Astrocyte of the cerebellum (primary cell): ENCODE measurements around the gene RRM2.

Experiments used
- DNase-seq: peaks from one replicate; pipeline ENCODE4 v3.0.0-alpha.2; 2011; ENCODE audit warnings: low read depth
- H3K4me3 ChIP-seq: 2 replicates; pipeline ENCODE4 v1.5.1; 2011; ENCODE audit warnings: mild to moderate bottlenecking, low read depth, low read length, moderate library complexity
- in situ Hi-C: cut with HindIII; loops from 2 replicates; pipeline ENCODE4 v1.10.0; 2017; ENCODE audit warnings: low sequenced_read_pairs
- TF ChIP-seq, protein P1 (sequence below): IDR thresholded peaks from 2 replicates; pipeline ENCODE4 v1.5.1; 2012; ENCODE audit warnings: low read length, low read depth, moderate library complexity, mild to moderate bottlenecking; ENCODE audit errors: missing control alignments

The RRM2 gene

DNA sequence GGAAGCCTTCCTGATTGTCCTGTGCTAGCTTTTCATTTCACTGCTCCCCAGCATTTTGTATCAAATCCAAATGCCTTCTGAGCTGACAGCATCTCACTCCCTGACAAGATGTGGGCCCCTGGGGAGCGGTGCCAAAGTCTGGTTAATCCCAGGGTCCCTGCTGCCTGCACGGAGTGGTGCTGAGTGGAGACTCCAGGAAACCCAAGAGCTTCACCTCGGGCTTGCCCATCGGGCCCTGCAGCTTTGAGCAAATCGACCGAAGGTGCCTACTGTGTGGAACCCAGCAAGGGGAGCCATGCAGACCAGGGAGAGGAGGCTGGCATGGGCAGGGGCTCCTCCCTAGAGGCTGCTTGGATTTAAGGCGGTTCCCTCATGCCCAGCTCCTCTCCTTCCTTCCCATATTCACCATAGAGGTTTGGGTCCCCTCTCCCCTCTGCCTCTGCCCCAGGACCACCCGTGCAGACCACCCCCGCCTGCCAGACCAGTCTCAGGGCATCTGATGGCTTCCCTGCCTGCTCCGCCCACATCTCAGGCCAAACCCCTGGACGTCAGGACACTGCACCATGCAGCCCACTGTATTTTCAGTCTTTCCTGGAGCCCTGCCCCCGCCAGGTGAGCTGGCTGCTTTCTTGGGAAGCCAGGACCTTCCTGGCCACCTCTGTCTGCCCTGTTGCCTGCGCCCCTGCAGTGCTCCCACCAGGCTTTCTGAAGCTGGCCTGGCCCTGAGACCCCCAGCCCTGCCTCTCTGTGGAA lies 37.8 kb downstream of the RRM2 start:
- in situ Hi-C loops, result no loop called here
- TF ChIP-seq, protein P1, sequence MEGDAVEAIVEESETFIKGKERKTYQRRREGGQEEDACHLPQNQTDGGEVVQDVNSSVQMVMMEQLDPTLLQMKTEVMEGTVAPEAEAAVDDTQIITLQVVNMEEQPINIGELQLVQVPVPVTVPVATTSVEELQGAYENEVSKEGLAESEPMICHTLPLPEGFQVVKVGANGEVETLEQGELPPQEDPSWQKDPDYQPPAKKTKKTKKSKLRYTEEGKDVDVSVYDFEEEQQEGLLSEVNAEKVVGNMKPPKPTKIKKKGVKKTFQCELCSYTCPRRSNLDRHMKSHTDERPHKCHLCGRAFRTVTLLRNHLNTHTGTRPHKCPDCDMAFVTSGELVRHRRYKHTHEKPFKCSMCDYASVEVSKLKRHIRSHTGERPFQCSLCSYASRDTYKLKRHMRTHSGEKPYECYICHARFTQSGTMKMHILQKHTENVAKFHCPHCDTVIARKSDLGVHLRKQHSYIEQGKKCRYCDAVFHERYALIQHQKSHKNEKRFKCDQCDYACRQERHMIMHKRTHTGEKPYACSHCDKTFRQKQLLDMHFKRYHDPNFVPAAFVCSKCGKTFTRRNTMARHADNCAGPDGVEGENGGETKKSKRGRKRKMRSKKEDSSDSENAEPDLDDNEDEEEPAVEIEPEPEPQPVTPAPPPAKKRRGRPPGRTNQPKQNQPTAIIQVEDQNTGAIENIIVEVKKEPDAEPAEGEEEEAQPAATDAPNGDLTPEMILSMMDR, result no peak
- no peak for DNase-seq
- H3K4me3 ChIP-seq, result no peak overlapping the region

- TF ChIP-seq, protein P1, result no peak
- DNase-seq, result no peak
- no peak overlapping the region for H3K4me3 ChIP-seq
- in situ Hi-C loops, result no loop called here
These were observed 38.8 kb downstream of the RRM2 start for GRCh38 chr2:10161206-10161931.

DNA sequence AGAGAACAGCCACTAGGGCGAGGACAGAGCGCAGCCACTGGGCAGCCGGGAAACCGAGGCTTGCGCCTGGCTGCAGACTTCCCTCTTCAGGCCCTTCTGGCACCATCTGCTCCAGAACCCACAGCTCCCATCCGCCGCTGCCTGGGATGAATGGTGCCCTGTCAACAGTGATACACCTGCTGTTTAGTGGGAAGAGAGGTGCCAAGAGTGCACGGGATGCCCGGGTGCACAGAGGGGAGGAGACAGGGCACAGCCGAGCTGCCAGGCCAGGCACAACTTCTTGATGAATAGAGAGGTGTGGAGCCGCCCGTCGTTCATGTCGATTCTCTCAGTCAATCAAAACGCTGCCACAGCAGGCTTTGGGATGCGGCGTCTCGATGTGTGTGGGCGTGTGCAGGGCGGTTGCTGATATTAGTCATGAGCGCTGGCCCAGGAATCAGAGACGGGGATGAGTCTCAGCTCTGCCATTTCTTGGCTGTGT lies 39.5 kb downstream of the RRM2 start:
- in situ Hi-C loops, result no loop called here
- TF ChIP-seq, protein P1, result no peak
- H3K4me3 ChIP-seq, result no peak overlapping the region
- DNase-seq, result no peak

DNA sequence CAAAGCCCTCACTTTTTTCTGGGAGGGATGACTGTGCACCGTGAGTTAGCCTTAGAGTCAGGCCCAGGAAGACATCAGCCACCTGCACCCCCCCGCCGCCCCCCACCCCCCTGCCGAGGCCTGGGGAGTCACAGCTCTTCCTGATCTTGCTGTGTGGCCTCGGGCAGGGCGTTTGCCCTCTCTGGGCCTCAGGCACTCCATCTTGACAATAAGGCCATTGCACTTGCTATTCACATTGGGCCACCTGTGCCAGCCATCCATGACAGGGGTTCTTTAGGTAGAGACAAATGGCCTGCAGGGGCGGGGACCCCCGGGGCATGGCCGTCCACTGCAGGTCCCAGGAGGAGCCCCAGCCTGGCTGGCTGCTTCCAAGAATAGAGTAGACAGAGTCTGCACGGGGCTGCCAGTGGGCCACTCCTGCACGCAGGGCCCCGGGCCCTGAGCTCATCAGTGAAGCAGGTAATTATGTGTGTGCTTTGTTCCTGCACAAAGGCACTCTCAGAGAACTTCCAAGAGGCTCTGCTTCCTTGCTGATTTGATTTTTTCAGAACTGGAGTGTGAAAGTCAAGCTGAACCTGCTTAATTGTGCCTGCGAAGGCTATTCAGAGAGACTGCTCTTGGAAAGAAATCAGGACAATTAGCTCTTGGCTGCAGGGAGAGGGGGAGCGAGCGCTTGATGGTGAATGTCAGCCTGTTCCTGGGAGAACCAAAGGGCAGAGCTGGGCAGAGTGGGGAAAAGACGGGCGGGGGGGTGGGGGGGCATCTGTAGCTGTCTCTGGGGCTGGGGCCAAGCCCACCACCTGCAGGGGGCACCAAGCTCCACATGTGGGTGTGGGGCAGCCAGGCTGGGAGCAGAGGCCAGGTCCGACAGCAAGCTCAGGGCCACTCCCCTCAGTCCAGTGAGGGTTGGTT lies 40.3 kb downstream of the RRM2 start:
- TF ChIP-seq, protein P1, result no peak
- DNase-seq, result no peak
- H3K4me3 ChIP-seq, result no peak overlapping the region
- in situ Hi-C loops, result no loop called here

GRCh38 chr2:10163498-10164486 lies 41.3 kb downstream of the RRM2 start:
- TF ChIP-seq, protein P1, result no peak
- DNase-seq, result no peak
- no peak overlapping the region for H3K4me3 ChIP-seq
- in situ Hi-C loops, result no loop called here
